Mesendoderm (in vitro differentiated cells): ENCODE data around the gene CISD1.
A peak's percentile ranks its signal among the peaks of the same experiment; 100 is the strongest.

Source experiments
- DNase-seq: peaks from one replicate; pipeline ENCODE4 v3.0.0; 2013
- H2AK5ac ChIP-seq: 2 replicates; pipeline ENCODE4 v1.6.1; 2013; ENCODE audit warnings: low read length, inconsistent platforms
- H2BK120ac ChIP-seq: 2 replicates; pipeline ENCODE4 v1.6.1; 2013; ENCODE audit warnings: low read depth, mild to moderate bottlenecking, low read length, moderate library complexity, mixed read lengths
- H2BK15ac ChIP-seq: replicated peaks from 2 replicates; pipeline ENCODE4 v1.6.1; 2013; ENCODE audit warnings: low read depth, mild to moderate bottlenecking, moderate library complexity
- H2BK5ac ChIP-seq: 2 replicates; pipeline ENCODE4 v1.6.1; 2013; ENCODE audit warnings: low read length, inconsistent platforms
- H3K18ac ChIP-seq: 2 replicates; pipeline ENCODE4 v1.6.1; 2013; ENCODE audit warnings: mild to moderate bottlenecking, low read length, mixed read lengths
- H3K23ac ChIP-seq: one replicate; pipeline ENCODE4 v1.6.1; 2013; ENCODE audit warnings: low read length
- H3K27ac ChIP-seq: 2 replicates; pipeline ENCODE4 v1.5.1; 2013; ENCODE audit warnings: low read depth, mild to moderate bottlenecking, inconsistent platforms, low read length, moderate library complexity
- H3K27me3 ChIP-seq: 2 replicates; pipeline ENCODE4 v1.6.1; 2013; ENCODE audit warnings: low read length, control low read depth, mild to moderate bottlenecking, inconsistent platforms; ENCODE audit not compliant: insufficient read depth, poor library complexity
- H3K36me3 ChIP-seq: 2 replicates; pipeline ENCODE4 v1.6.1; 2013; ENCODE audit warnings: low read length, inconsistent platforms; ENCODE audit not compliant: control insufficient read depth, insufficient read depth
- H3K4ac ChIP-seq: one replicate; pipeline ENCODE4 v1.6.1; 2013; ENCODE audit warnings: low read depth, mild to moderate bottlenecking, low read length, moderate library complexity
- H3K4me1 ChIP-seq: 2 replicates; pipeline ENCODE4 v1.6.1; 2013; ENCODE audit warnings: low read depth, low read length, inconsistent platforms; ENCODE audit not compliant: control insufficient read depth
- H3K4me2 ChIP-seq: 2 replicates; pipeline ENCODE4 v1.6.1; 2013; ENCODE audit warnings: low read length
- H3K4me3 ChIP-seq: 2 replicates; pipeline ENCODE4 v1.5.1; 2013; ENCODE audit warnings: mild to moderate bottlenecking, low read length
- H3K56ac ChIP-seq: one replicate; pipeline ENCODE4 v1.6.1; 2013; ENCODE audit warnings: low read length
- H3K79me1 ChIP-seq: 2 replicates; pipeline ENCODE4 v1.6.1; 2013; ENCODE audit warnings: low read length, inconsistent platforms
- H3K79me2 ChIP-seq: 2 replicates; pipeline ENCODE4 v1.6.1; 2013; ENCODE audit warnings: mild to moderate bottlenecking, low read length; ENCODE audit not compliant: control insufficient read depth, insufficient read depth
- H3K9ac ChIP-seq: 2 replicates; pipeline ENCODE4 v1.6.1; 2013; ENCODE audit warnings: low read length, inconsistent platforms
- H4K5ac ChIP-seq: one replicate; pipeline ENCODE4 v1.6.1; 2013; ENCODE audit warnings: low read length
- H4K8ac ChIP-seq: one replicate; pipeline ENCODE4 v1.6.1; 2013; ENCODE audit warnings: low read depth, mild to moderate bottlenecking, control low read depth, low read length, moderate library complexity
- WGBS: extraction: QIAGEN DNeasy Blood & Tissue Kit; methylation state at CpG from one replicate; pipeline ENCODE4 v1.1.7; 2013; ENCODE audit warnings: low lambda C conversion rate, missing lambda C conversion rate; ENCODE audit not compliant: insufficient coverage; ENCODE audit errors: extremely low coverage; 5-methylcytosine and 5-hydroxymethylcytosine counted together

CISD1 gene

DNA sequence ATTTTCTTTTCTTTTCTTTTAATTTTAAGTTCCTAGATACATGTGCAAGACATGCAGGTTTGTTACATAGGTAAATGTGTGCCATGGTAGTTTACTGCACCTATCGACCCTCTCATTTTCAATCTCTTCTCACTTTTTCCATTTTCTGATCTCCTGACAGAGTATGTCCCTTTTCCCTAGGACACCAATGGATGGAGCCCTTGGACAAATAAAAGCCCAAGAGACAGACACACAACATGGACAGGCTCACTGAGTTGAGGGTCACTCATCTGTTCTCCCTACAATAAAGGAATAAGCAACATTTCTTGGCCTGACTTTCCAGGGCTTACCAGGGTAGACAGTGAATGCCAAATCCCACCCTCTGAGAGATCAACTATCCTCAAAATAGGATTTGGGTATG is 50.6 kb downstream of the CISD1 start:
- Histone ChIP-seq H3K18ac (no peak overlapping the region), H3K4me2 (no peak overlapping the region), H4K5ac (no peak overlapping the region), H3K4me3 (no peak overlapping the region), H3K36me3 (no peaks in the 10 kb centered on the region), H3K9ac (no peak overlapping the region), H2AK5ac (no peak overlapping the region), H3K23ac (no peak overlapping the region), H3K4ac (no peak overlapping the region), H3K79me1 (no peaks in the 10 kb centered on the region), H3K79me2 (no peaks in the 10 kb centered on the region), H2BK120ac (no peak overlapping the region), H3K4me1 (no peaks in the 10 kb centered on the region), H4K8ac (no peak overlapping the region), H2BK15ac (no peak overlapping the region), H3K56ac (no peak overlapping the region), H2BK5ac (no peak overlapping the region), H3K27me3 (no peaks in the 10 kb centered on the region), H3K27ac (no peak overlapping the region)
- no CpG with 5 or more reads among the region's 1 CpG for WGBS
- DNase-seq: peak; percentile 5

DNA sequence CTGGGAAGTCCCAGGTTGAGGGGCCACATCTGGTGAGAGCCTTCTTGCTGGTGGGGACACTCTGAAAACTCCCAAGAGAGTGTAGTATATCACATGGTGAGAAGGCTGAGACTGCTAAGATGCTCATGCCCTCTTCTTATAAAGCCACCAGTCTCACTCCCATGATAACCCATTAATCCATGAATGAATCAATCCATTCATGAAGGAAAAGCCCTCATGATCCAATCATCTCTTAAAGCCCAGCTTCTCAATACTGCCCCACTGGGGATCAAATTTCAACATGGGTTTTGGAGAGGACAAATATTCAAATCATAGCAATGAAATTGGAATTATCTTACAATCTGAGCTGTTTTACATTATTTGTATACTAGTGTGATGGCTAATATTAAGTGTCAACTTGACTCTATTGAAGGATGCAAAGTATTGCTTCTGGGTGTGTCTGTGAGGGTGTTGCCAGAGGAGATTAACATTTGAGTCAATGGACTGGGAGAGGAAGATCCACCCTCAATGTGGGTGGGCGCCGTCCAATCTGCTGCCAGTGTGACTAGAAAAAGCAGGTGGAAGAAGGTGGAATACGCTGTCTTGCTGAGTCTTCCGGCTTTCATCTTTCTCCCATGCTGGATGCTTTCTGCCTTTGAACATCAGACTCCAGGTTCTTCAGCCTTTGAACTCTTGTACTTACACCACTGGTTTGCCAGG is 51.5 kb downstream of the CISD1 start:
- no CpG with 5 or more reads among the region's 4 CpGs for WGBS
- no peak overlapping the region for H3K56ac ChIP-seq
- H3K4me2 ChIP-seq: no peak overlapping the region
- no peaks in the 10 kb centered on the region for H3K79me2 ChIP-seq
- H3K4ac ChIP-seq: no peak overlapping the region
- no peak overlapping the region for H3K23ac ChIP-seq
- no peaks in the 10 kb centered on the region for H3K4me1 ChIP-seq
- DNase-seq: no peak
- no peaks in the 10 kb centered on the region for H3K27me3 ChIP-seq
- H3K4me3 ChIP-seq: no peak overlapping the region
- H3K27ac ChIP-seq: no peak overlapping the region
- H3K9ac ChIP-seq: no peak overlapping the region
- no peak overlapping the region for H2AK5ac ChIP-seq
- no peak overlapping the region for H3K18ac ChIP-seq
- no peak overlapping the region for H2BK5ac ChIP-seq
- no peak overlapping the region for H4K5ac ChIP-seq
- no peaks in the 10 kb centered on the region for H3K79me1 ChIP-seq
- no peak overlapping the region for H4K8ac ChIP-seq
- no peak overlapping the region for H2BK120ac ChIP-seq
- H3K36me3 ChIP-seq: no peaks in the 10 kb centered on the region
- H2BK15ac ChIP-seq: no peak overlapping the region

DNA sequence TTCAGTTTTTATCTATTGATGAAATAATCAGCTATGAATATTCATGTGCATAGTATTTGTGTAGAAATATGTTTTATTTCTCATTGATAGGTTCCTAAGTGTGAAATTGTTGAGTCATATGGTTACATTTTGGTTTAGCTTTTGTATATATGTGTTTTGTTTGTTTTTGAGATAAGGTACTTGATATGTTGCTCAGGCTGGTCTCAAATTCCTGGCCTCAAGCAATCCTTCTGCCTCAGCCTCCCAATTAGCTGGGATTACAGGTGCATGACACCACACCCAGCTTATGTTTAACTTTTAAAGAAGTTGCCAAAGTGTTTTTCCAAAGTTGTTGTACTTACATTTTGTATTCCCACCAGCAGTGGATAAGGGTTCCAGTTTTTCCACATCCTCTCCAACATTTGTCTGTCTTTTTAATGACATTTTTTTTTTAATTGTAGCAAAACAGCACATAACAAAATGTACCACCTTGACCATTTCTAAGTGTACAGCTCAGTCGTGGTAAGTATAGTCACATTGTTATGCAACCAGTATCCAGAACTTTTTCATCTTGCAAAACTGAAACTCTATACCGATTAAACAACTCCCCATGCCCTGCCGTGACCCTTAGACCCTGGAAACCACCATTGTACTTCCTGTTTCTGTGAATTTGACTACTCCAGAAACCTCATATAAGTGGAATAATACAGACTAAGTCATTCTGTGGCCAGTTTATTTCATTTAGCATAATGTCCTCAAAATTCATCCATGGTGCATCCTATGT is 53.3 kb downstream of the CISD1 start:
- H4K8ac ChIP-seq: no peak overlapping the region
- no peaks in the 10 kb centered on the region for H3K79me1 ChIP-seq
- H4K5ac ChIP-seq: no peak overlapping the region
- H3K79me2 ChIP-seq: no peaks in the 10 kb centered on the region
- H3K4ac ChIP-seq: no peak overlapping the region
- no peak overlapping the region for H3K9ac ChIP-seq
- H2BK15ac ChIP-seq: no peak overlapping the region
- no peak overlapping the region for H2BK120ac ChIP-seq
- H3K27ac ChIP-seq: no peak overlapping the region
- H3K27me3 ChIP-seq: no peaks in the 10 kb centered on the region
- no peak overlapping the region for H3K56ac ChIP-seq
- H2AK5ac ChIP-seq: no peak overlapping the region
- no peak overlapping the region for H3K23ac ChIP-seq
- H3K18ac ChIP-seq: no peak overlapping the region
- H3K4me2 ChIP-seq: no peak overlapping the region
- no peaks in the 10 kb centered on the region for H3K36me3 ChIP-seq
- no peak for DNase-seq
- WGBS: no CpG with 5 or more reads among the region's 3 CpGs
- no peak overlapping the region for H2BK5ac ChIP-seq
- no peak overlapping the region for H3K4me3 ChIP-seq
- H3K4me1 ChIP-seq: no peaks in the 10 kb centered on the region

DNA sequence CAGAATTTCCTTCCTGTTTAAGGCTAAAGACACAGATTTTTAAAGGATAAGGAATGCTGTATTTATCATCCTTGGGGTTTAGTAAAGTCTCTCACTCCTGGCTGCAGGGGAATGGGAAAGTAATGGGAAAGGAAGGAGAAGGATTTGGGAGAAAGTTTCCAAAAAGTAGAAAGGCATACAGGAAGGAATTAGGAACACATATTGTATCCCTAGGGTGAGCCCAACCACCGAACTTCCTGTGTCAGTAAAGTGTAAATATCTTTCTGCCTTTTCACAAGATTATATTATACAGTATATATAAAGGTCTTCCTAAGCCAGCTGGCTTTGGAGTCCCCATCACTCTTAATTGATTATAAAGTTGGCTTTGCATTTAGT is 53.9 kb downstream of the CISD1 start:
- whole genome bisulfite sequencing: no CpG with 5 or more reads among the region's 1 CpG
- Histone ChIP-seq H3K4me3 (no peak overlapping the region), H3K27me3 (no peaks in the 10 kb centered on the region), H3K79me1 (no peaks in the 10 kb centered on the region), H3K79me2 (no peaks in the 10 kb centered on the region), H3K4me2 (no peak overlapping the region), H3K56ac (no peak overlapping the region), H3K4ac (no peak overlapping the region), H3K36me3 (no peaks in the 10 kb centered on the region), H3K27ac (no peak overlapping the region), H2BK15ac (no peak overlapping the region), H2BK5ac (no peak overlapping the region), H4K5ac (no peak overlapping the region), H2AK5ac (no peak overlapping the region), H2BK120ac (no peak overlapping the region), H4K8ac (no peak overlapping the region), H3K4me1 (no peaks in the 10 kb centered on the region), H3K9ac (no peak overlapping the region), H3K23ac (no peak overlapping the region), H3K18ac (no peak overlapping the region)
- DNase-seq: no peak

DNA sequence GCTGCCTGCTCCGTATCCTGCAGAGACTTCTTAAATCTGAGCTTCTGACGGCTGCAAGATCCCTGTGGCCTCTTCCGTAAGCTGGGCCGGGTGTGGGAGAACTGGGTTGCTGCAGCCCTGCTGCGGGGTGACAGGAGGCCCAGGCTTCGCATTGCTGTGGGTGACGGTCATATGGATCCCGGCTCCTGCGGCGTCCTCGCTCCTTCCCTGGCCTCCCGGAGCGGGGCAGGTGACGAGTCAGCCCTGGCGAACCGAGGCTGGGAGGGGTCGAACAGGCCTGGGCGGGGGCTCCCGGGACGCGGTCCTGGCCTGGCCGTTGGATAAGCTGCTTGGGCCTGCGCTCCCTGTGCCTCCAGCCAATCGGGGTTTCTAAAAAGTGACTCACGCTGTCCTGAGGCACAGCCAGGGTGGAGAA is 58.0 kb downstream of the CISD1 start:
- no peaks in the 10 kb centered on the region for H3K4me1 ChIP-seq
- no peak overlapping the region for H2BK5ac ChIP-seq
- no peak for DNase-seq
- no peak overlapping the region for H3K4me2 ChIP-seq
- no peaks in the 10 kb centered on the region for H3K27me3 ChIP-seq
- no peak overlapping the region for H3K4me3 ChIP-seq
- H3K4ac ChIP-seq: no peak overlapping the region
- no peak overlapping the region for H4K5ac ChIP-seq
- no peak overlapping the region for H3K56ac ChIP-seq
- H3K36me3 ChIP-seq: no peaks in the 10 kb centered on the region
- H2BK120ac ChIP-seq: no peak overlapping the region
- no peak overlapping the region for H2AK5ac ChIP-seq
- WGBS: no CpG with 5 or more reads among the region's 25 CpGs
- H3K79me1 ChIP-seq: no peaks in the 10 kb centered on the region
- no peak overlapping the region for H3K9ac ChIP-seq
- H4K8ac ChIP-seq: no peak overlapping the region
- no peak overlapping the region for H3K27ac ChIP-seq
- H3K18ac ChIP-seq: no peak overlapping the region
- H2BK15ac ChIP-seq: no peak overlapping the region
- H3K79me2 ChIP-seq: no peaks in the 10 kb centered on the region
- H3K23ac ChIP-seq: no peak overlapping the region
